ENCODE data around the gene TXNDC15.

Gene TXNDC15

GRCh38 chr5:134918861-134919260 lies 44.7 kb downstream of the TXNDC15 start:
- DNase-seq (ENCODE audit: low read depth) = no peak

GRCh38 chr5:134920848-134921575 lies 46.8 kb downstream of the TXNDC15 start:
- DNase-seq (ENCODE audit: low read depth) = no peak

GRCh38 chr5:134932508-134932907 lies 58.3 kb downstream of the TXNDC15 start:
- DNase-seq (ENCODE audit: low read depth) = no peak

- no peak for DNase-seq (ENCODE audit: low read depth)
Measured at GRCh38 chr5:134934202-134934601, 60.0 kb downstream of the TXNDC15 start.

- DNase-seq (ENCODE audit: low read depth) = no peak
Measured at GRCh38 chr5:134935711-134936602, 61.8 kb downstream of the TXNDC15 start.

- DNase-seq (ENCODE audit: low read depth) = no peak
Measured at GRCh38 chr5:134937526-134937925, 63.4 kb downstream of the TXNDC15 start.

- no peak for DNase-seq (ENCODE audit: low read depth)
Measured at GRCh38 chr5:134938030-134938429, 63.9 kb downstream of the TXNDC15 start.

- DNase-seq (ENCODE audit: low read depth) = no peak
Measured at GRCh38 chr5:134939500-134939899, 65.3 kb downstream of the TXNDC15 start.

- no peak for DNase-seq (ENCODE audit: low read depth)
Measured at GRCh38 chr5:134943547-134943946, 69.4 kb downstream of the TXNDC15 start.

- no peak for DNase-seq (ENCODE audit: low read depth)
Measured at GRCh38 chr5:134944630-134945029, 70.5 kb downstream of the TXNDC15 start.

GRCh38 chr5:134945041-134945440 lies 70.9 kb downstream of the TXNDC15 start:
- DNase-seq (ENCODE audit: low read depth) = no peak

- peak; percentile 58 for DNase-seq (ENCODE audit: low read depth)
Measured at GRCh38 chr5:134948911-134949310, 74.7 kb downstream of the TXNDC15 start.

GRCh38 chr5:134949316-134949715 lies 75.1 kb downstream of the TXNDC15 start:
- no peak for DNase-seq (ENCODE audit: low read depth)
